Thyroid gland (tissue), 4 donors: Measurements from ENCODE around the gene ID2. TPM values are rescaled to one million over a fixed set of nuclear protein-coding genes. Genes with fewer than 3 reads are reported as not detected.
A peak's percentile ranks its signal among the peaks of the same experiment; 100 is the strongest.

Experiments
- DNase-seq, 2 donors: peaks; one replicate each; pipeline ENCODE4 v3.0.0-alpha.2; 2019
- H3K27ac ChIP-seq, 3 donors: fragments of 200-600 bp; sonication (generic); 1 replicate in 2 of 3; 2 replicates in 1 of 3; pipeline ENCODE4 v1.5.1; 2016 to 2019; ENCODE audit warnings: mild to moderate bottlenecking in 1 of 3, moderate library complexity in 1 of 3
- H3K27me3 ChIP-seq: fragments of 200-600 bp; sonication (generic); one replicate; pipeline ENCODE4 v1.5.1; 2019
- H3K36me3 ChIP-seq, 2 donors: fragments of 200-600 bp; sonication (generic); one replicate each; pipeline ENCODE4 v1.5.1; 2016 to 2019
- H3K4me1 ChIP-seq, 2 donors: fragments of 200-600 bp; sonication (generic); one replicate each; pipeline ENCODE4 v1.5.1; 2017 to 2019
- H3K4me3 ChIP-seq, 3 donors: fragments of 200-600 bp; sonication (generic); replicated peaks in 1 of 3; 1 replicate in 2 of 3; 2 replicates in 1 of 3; pipeline ENCODE4 v1.5.1; 2016; ENCODE audit warnings: mild to moderate bottlenecking in 1 of 3
- H3K9me3 ChIP-seq: fragments of 200-600 bp; sonication (generic); one replicate; pipeline ENCODE4 v1.5.1; 2017
- POLR2A ChIP-seq, 2 donors: fragments of 450-650 bp; IDR thresholded peaks; one replicate each; pipeline ENCODE4 v1.6.1; 2017; ENCODE audit warnings: antibody characterized with exemption in 2 of 2, mild to moderate bottlenecking in 2 of 2, moderate library complexity in 1 of 2
- WGBS, 2 donors: methylation state at CpG; one replicate each; pipeline ENCODE4 v1.1.5; 2017; 5-methylcytosine and 5-hydroxymethylcytosine counted together
- intact Hi-C: fragments of 100-400 bp; cut with DNase I; formaldehyde crosslinking; loops from one replicate; pipeline ENCODE4 v1.15.1; 2023
- total RNA-seq, 4 donors: library from RNA; depleted of rRNA; stranded (reverse); fragments of >200 nt; gene quantifications; one replicate each; pipeline ENCODE4 v1.2.3, GENCODE V29; 2016
- TF ChIP-seq, protein P1 (sequence below), 6 experiments: fragments of 200-600 bp in 3 of 6; fragments of 450-650 bp in 3 of 6; sonication (generic) in 3 of 6; IDR thresholded peaks; one replicate each; pipeline ENCODE4 v1.5.1; 2016 to 2019; ENCODE audit warnings: antibody characterized with exemption in 6 of 6, mild to moderate bottlenecking in 2 of 6, inconsistent platforms in 1 of 6, moderate library complexity in 1 of 6

The ID2 gene
- total RNA-seq, 4 donors from 2014 or later: 226 to 298 (median 247) TPM

DNA sequence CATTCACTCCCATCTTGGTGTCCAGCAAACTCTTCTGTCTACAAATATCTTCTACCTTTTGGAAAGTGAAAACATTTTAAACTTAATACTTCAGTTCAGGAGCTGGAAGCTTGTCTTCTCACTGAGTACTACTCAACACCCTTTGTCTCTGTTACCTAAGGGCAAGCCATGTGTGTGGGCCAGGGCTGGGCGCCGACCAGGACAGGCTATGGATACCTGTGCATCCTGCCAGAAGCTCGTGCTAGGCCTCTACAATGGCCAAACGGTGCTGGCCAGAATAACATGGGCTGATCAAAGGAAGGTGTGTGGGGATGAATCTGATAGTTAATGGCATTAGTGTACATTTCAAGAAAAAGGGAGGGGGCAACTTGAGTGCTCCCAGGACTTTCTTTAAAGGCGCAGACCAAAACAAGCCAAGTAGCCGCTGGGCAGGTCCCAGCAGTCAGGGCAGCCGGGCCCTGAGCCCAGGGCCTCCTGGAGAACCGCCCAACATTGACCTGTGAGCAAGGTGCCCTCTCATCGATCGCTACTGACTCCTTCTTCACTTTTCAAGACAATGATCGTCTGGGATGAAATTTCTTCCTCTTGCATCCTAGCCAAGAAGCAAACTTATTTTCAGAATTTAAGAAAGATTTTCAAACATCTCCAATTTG, 29.0 kb upstream of the ID2 start:
- Histone ChIP-seq H3K4me1 (peaks cover 6 to 23% of the 10 kb centered on the region in 2 donors), H3K27me3 (no peaks in the 10 kb centered on the region), H3K9me3 (no peaks in the 10 kb centered on the region), H3K4me3 (no peak overlapping the region), H3K27ac (peak overlapping the region in 1 of 3 donors; percentile 21), H3K36me3 (no peaks in the 10 kb centered on the region)
- intact Hi-C loops: no loop called here
- no peak for TF ChIP-seq POLR2A (IDR thresholded peaks at IDR 0.05)
- TF ChIP-seq, protein P1, sequence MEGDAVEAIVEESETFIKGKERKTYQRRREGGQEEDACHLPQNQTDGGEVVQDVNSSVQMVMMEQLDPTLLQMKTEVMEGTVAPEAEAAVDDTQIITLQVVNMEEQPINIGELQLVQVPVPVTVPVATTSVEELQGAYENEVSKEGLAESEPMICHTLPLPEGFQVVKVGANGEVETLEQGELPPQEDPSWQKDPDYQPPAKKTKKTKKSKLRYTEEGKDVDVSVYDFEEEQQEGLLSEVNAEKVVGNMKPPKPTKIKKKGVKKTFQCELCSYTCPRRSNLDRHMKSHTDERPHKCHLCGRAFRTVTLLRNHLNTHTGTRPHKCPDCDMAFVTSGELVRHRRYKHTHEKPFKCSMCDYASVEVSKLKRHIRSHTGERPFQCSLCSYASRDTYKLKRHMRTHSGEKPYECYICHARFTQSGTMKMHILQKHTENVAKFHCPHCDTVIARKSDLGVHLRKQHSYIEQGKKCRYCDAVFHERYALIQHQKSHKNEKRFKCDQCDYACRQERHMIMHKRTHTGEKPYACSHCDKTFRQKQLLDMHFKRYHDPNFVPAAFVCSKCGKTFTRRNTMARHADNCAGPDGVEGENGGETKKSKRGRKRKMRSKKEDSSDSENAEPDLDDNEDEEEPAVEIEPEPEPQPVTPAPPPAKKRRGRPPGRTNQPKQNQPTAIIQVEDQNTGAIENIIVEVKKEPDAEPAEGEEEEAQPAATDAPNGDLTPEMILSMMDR (IDR thresholded peaks at IDR 0.05): no peak
- 77 to 85% methylated on average over 11 of the region's 11 CpGs for WGBS, 2 donors
- DNase-seq: no peak

DNA sequence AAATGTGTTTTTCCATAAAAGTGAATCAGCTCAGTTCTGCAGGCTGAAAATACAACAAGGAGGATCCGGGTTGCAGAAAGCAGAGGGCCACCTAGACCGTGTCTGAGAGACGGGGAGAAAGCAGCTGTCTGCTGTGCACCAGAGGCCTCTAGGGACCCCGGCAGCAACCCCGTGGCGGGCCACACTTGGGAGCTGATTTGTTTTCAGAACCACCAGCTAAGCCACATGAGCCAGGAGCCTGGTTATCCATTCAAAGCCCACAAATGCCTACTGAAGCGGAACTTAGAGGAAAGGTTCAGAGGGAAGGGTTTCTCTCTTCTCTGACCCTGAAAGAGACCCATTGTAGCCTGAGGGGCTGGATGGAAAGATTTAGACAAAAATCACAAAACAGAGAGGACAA, 28.4 kb upstream of the ID2 start:
- intact Hi-C loops: no loop called here
- no peak for TF ChIP-seq POLR2A (IDR thresholded peaks at IDR 0.05)
- TF ChIP-seq, protein P1 (IDR thresholded peaks at IDR 0.05): no peak
- Histone ChIP-seq H3K27ac (no peak overlapping the region), H3K4me1 (peaks cover 6 to 23% of the 10 kb centered on the region in 2 donors), H3K27me3 (no peaks in the 10 kb centered on the region), H3K36me3 (no peaks in the 10 kb centered on the region), H3K9me3 (no peaks in the 10 kb centered on the region), H3K4me3 (no peak overlapping the region)
- DNase-seq: peak; percentile 39
- WGBS, 2 donors: 39 to 42% methylated on average over 7 of the region's 7 CpGs

DNA sequence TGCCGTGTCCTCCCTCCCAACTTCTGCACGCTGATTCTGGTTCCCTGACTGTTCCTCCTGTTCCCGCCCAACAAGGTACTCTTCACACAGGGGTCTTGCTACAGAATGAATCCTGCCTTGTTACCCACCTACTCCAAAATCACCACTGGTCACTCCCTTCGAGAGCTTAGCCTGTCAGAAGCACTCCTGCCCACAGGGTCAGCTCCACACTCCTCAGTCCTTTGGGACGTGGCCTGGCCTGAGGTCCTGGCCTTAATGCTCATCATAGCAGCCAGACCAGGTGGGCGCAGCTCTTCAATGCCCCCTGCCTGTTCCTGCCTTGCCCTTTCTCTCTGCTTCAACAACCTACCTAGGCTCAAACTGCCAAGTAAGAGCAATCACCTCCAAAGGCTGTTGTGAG, 27.8 kb upstream of the ID2 start:
- H3K27ac ChIP-seq: no peak overlapping the region
- WGBS, 2 donors: 88 to 91% methylated on average over 6 of the region's 6 CpGs
- H3K4me1 ChIP-seq: peaks cover 8 to 23% of the 10 kb centered on the region in 2 donors
- H3K36me3 ChIP-seq: no peaks in the 10 kb centered on the region
- no peaks in the 10 kb centered on the region for H3K9me3 ChIP-seq
- no peaks in the 10 kb centered on the region for H3K27me3 ChIP-seq
- TF ChIP-seq, protein P1 (IDR thresholded peaks at IDR 0.05): no peak
- TF ChIP-seq POLR2A (IDR thresholded peaks at IDR 0.05): no peak
- intact Hi-C loops: no loop called here
- no peak for DNase-seq
- no peak overlapping the region for H3K4me3 ChIP-seq

DNA sequence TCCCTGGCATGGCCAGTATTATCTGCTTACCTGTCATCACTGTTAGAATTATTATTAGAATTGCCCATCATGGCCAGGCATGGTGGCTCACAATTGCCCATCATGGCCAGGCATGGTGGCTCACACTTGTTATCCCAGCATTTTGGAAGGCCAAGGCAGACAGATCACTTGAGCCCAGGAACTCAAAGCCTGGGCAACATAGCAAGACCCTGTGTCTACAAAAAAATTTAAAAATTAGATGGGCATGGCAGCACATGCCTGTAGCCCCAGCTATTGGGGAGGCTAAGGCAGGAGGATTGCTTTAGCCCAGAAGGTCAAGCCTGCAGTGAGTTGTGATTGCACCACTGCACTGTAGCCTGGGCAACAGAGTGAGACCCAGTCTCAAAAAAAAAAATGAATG, 27.4 kb upstream of the ID2 start:
- Histone ChIP-seq H3K9me3 (no peaks in the 10 kb centered on the region), H3K27ac (no peak overlapping the region), H3K27me3 (no peaks in the 10 kb centered on the region), H3K4me3 (no peak overlapping the region), H3K36me3 (no peaks in the 10 kb centered on the region), H3K4me1 (peaks cover 12 to 23% of the 10 kb centered on the region in 2 donors)
- intact Hi-C loops: no loop called here
- TF ChIP-seq POLR2A (IDR thresholded peaks at IDR 0.05): no peak
- TF ChIP-seq, protein P1 (IDR thresholded peaks at IDR 0.05): no peak
- no peak for DNase-seq

DNA sequence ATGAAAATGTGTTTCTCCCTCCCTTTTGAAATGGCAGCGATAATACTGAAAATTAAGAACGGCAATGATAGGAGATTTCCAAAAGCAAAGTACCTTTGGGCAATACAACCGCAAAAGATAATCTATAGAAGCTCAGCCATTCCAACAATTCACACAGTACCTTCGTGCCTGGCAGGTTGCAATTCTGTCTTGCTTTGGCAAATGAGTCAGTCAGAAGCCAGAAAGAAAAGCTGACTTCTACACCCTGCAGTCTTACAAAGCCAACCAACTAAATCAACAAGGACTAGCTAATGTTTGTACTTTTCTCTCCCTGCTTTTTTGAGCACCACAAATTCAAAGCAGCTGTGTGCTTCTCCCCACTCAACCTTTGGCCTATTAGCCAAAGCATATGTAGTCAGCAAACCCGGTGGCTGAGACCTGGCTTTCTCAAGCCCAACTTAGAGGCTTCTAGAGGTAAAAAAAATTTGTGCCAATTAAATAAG, 25.7 kb upstream of the ID2 start:
- Histone ChIP-seq H3K36me3 (no peaks in the 10 kb centered on the region), H3K4me3 (no peak overlapping the region), H3K4me1 (peaks cover 17 to 23% of the 10 kb centered on the region in 2 donors), H3K9me3 (no peaks in the 10 kb centered on the region), H3K27me3 (no peaks in the 10 kb centered on the region), H3K27ac (peak overlapping the region; percentile 55 to 71 (median 63))
- peak in 1 of 2 donors; percentile 32 for TF ChIP-seq POLR2A (IDR thresholded peaks at IDR 0.05)
- TF ChIP-seq, protein P1 (IDR thresholded peaks at IDR 0.05): no peak
- intact Hi-C loops: no loop called here
- 59 to 73% methylated on average over 5 of the region's 5 CpGs for WGBS, 2 donors
- DNase-seq: peak; percentile 42 to 44
